Activated CD4-positive, CD25-positive, alpha-beta regulatory T cell (primary cell): ENCODE results near the gene PRUNE1.

Experiments
- DNase-seq, 4 experiments: peaks; one replicate each; lab custom pipeline; 2025; lab: John Stamatoyannopoulos, UW

The PRUNE1 gene

GRCh38 chr1:150979092-150980056, 28.9 kb upstream of the PRUNE1 start:
- peak; percentile 73 to 85 (median 76) for DNase-seq

- DNase-seq = no peak
Measured at GRCh38 chr1:150981177-150981804, 27.0 kb upstream of the PRUNE1 start.

- no peak for DNase-seq
Measured at GRCh38 chr1:150981805-150982712, 26.2 kb upstream of the PRUNE1 start, which contains the start of gene ANXA9. ANXA9 (plus strand) TSS chr1:150982292; CDS start chr1:150983106, 814 bp downstream.

GRCh38 chr1:150985179-150985825, 22.9 kb upstream of the PRUNE1 start:
- DNase-seq = no peak

- no peak for DNase-seq
Measured at GRCh38 chr1:150987924-150988323, 20.3 kb upstream of the PRUNE1 start.

- no peak for DNase-seq
Measured at GRCh38 chr1:150992626-150993025, 15.6 kb upstream of the PRUNE1 start.

GRCh38 chr1:150994248-150994647, 14.0 kb upstream of the PRUNE1 start:
- no peak for DNase-seq

- no peak for DNase-seq
Measured at GRCh38 chr1:150995460-150995859, 12.8 kb upstream of the PRUNE1 start.

GRCh38 chr1:150995896-150996295, 12.4 kb upstream of the PRUNE1 start:
- DNase-seq = no peak

- DNase-seq = no peak
Measured at GRCh38 chr1:150997126-150997872, 10.9 kb upstream of the PRUNE1 start.

GRCh38 chr1:150997949-150998348, 10.3 kb upstream of the PRUNE1 start:
- no peak for DNase-seq

GRCh38 chr1:150999051-150999674, 9.1 kb upstream of the PRUNE1 start:
- DNase-seq = no peak

- DNase-seq = no peak
Measured at GRCh38 chr1:150999926-151000325, 8.3 kb upstream of the PRUNE1 start.

GRCh38 chr1:151000408-151000807, 7.8 kb upstream of the PRUNE1 start:
- DNase-seq = no peak

- no peak for DNase-seq
Measured at GRCh38 chr1:151001602-151002001, 6.6 kb upstream of the PRUNE1 start.

GRCh38 chr1:151002051-151002450, 6.2 kb upstream of the PRUNE1 start:
- DNase-seq = no peak

- no peak for DNase-seq
Measured at GRCh38 chr1:151002611-151003010, 5.6 kb upstream of the PRUNE1 start.

- no peak for DNase-seq
Measured at GRCh38 chr1:151003180-151003579, 5.1 kb upstream of the PRUNE1 start.

GRCh38 chr1:151005729-151006319, 2.4 kb upstream of the PRUNE1 start:
- DNase-seq = no peak
